ENCODE measurements around the gene LAMA2.

Gene LAMA2

DNA sequence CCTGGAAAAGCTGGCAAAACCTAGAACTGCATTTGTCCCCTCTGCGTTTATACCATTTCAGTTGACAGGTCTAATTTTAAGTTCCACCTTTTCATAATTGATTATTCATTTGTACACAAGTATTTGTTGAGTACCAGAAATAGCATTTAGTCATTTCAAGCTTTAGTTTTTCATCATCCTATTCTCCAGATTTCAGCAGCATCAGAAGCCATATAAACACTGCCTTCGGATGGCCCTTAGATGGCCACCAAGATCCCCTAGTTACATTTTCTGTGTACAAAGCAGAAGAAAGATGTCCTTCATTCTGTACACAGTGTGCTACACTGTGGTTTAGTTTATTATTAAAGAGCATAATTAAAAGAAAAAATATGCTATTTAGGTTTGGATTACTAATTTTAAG, 131.4 kb downstream of the LAMA2 start:
- TF ChIP-seq SIN3A (IDR thresholded peaks at IDR 0.05; ENCODE audit: borderline replicate concordance, insufficient read depth, low read length) (no peak), TAF1 (IDR thresholded peaks at IDR 0.05; ENCODE audit: borderline replicate concordance, insufficient read depth, low read length) (no peak), FOXP2 (optimal IDR thresholded peaks at IDR 0.05; ENCODE audit: borderline replicate concordance, extremely low read depth, extremely low read length, insufficient read depth) (no peak), POLR2AphosphoS5 (IDR thresholded peaks at IDR 0.05; ENCODE audit: low read depth, low read length) (no peak)
- TF ChIP-seq, protein P1, sequence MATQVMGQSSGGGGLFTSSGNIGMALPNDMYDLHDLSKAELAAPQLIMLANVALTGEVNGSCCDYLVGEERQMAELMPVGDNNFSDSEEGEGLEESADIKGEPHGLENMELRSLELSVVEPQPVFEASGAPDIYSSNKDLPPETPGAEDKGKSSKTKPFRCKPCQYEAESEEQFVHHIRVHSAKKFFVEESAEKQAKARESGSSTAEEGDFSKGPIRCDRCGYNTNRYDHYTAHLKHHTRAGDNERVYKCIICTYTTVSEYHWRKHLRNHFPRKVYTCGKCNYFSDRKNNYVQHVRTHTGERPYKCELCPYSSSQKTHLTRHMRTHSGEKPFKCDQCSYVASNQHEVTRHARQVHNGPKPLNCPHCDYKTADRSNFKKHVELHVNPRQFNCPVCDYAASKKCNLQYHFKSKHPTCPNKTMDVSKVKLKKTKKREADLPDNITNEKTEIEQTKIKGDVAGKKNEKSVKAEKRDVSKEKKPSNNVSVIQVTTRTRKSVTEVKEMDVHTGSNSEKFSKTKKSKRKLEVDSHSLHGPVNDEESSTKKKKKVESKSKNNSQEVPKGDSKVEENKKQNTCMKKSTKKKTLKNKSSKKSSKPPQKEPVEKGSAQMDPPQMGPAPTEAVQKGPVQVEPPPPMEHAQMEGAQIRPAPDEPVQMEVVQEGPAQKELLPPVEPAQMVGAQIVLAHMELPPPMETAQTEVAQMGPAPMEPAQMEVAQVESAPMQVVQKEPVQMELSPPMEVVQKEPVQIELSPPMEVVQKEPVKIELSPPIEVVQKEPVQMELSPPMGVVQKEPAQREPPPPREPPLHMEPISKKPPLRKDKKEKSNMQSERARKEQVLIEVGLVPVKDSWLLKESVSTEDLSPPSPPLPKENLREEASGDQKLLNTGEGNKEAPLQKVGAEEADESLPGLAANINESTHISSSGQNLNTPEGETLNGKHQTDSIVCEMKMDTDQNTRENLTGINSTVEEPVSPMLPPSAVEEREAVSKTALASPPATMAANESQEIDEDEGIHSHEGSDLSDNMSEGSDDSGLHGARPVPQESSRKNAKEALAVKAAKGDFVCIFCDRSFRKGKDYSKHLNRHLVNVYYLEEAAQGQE (IDR thresholded peaks at IDR 0.05; ENCODE audit: insufficient read depth in 1 of 2, low read depth in 2 of 2, low read length in 2 of 2), result no peak

GRCh38 chr6:129015721-129016120, 132.8 kb downstream of the LAMA2 start:
- no peak for TF ChIP-seq FOXP2 (optimal IDR thresholded peaks at IDR 0.05; ENCODE audit: borderline replicate concordance, extremely low read depth, extremely low read length, insufficient read depth)
- no peak for TF ChIP-seq POLR2AphosphoS5 (IDR thresholded peaks at IDR 0.05; ENCODE audit: low read depth, low read length)
- TF ChIP-seq, protein P1 (IDR thresholded peaks at IDR 0.05; ENCODE audit: insufficient read depth in 1 of 2, low read depth in 2 of 2, low read length in 2 of 2), result no peak
- TF ChIP-seq TAF1 (IDR thresholded peaks at IDR 0.05; ENCODE audit: borderline replicate concordance, insufficient read depth, low read length), result no peak
- no peak for TF ChIP-seq SIN3A (IDR thresholded peaks at IDR 0.05; ENCODE audit: borderline replicate concordance, insufficient read depth, low read length)

DNA sequence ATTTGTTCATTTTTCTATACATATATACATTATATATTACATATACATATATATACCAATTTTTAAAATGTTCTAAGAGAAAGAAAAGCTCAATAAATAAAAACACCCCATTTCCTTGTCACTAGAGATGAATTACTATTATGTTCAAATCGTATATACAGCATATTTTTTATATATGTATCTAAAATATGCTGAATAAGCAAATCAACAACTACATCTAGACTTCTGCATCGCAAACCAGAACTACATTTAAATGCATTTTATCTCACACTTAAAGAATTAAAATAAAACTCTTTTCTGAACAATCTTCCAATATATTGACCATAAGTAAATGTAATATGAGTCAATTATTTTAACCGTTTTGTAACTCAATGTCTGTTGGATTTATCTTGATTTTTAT, 133.9 kb downstream of the LAMA2 start:
- TF ChIP-seq TAF1 (IDR thresholded peaks at IDR 0.05; ENCODE audit: borderline replicate concordance, insufficient read depth, low read length) (no peak), POLR2AphosphoS5 (IDR thresholded peaks at IDR 0.05; ENCODE audit: low read depth, low read length) (no peak), SIN3A (IDR thresholded peaks at IDR 0.05; ENCODE audit: borderline replicate concordance, insufficient read depth, low read length) (no peak), FOXP2 (optimal IDR thresholded peaks at IDR 0.05; ENCODE audit: borderline replicate concordance, extremely low read depth, extremely low read length, insufficient read depth) (no peak)
- TF ChIP-seq, protein P1 (IDR thresholded peaks at IDR 0.05; ENCODE audit: insufficient read depth in 1 of 2, low read depth in 2 of 2, low read length in 2 of 2), result no peak

GRCh38 chr6:129022011-129022553, 139.1 kb downstream of the LAMA2 start:
- TF ChIP-seq, protein P1 (IDR thresholded peaks at IDR 0.05; ENCODE audit: insufficient read depth in 1 of 2, low read depth in 2 of 2, low read length in 2 of 2), result no peak
- no peak for TF ChIP-seq SIN3A (IDR thresholded peaks at IDR 0.05; ENCODE audit: borderline replicate concordance, insufficient read depth, low read length)
- no peak for TF ChIP-seq FOXP2 (optimal IDR thresholded peaks at IDR 0.05; ENCODE audit: borderline replicate concordance, extremely low read depth, extremely low read length, insufficient read depth)
- no peak for TF ChIP-seq POLR2AphosphoS5 (IDR thresholded peaks at IDR 0.05; ENCODE audit: low read depth, low read length)
- no peak for TF ChIP-seq TAF1 (IDR thresholded peaks at IDR 0.05; ENCODE audit: borderline replicate concordance, insufficient read depth, low read length)

All from PFSK-1 (cell line).